HG03060 (cell line): ENCODE data around the gene TP53TG5.
"Not testable (repeated sequence)": the region's sequence is repeated elsewhere in the genome, so short reads cannot be mapped to it uniquely, and the experiment has no call there.

Experiments used
- ATAC-seq: cut with Tn5 transposase; IDR thresholded peaks from one replicate; pipeline ENCODE4 v1.9.1; 2021; ENCODE audit warnings: low read depth, moderate number of reproducible peaks; ENCODE audit not compliant: unreplicated experiment

TP53TG5 gene

DNA sequence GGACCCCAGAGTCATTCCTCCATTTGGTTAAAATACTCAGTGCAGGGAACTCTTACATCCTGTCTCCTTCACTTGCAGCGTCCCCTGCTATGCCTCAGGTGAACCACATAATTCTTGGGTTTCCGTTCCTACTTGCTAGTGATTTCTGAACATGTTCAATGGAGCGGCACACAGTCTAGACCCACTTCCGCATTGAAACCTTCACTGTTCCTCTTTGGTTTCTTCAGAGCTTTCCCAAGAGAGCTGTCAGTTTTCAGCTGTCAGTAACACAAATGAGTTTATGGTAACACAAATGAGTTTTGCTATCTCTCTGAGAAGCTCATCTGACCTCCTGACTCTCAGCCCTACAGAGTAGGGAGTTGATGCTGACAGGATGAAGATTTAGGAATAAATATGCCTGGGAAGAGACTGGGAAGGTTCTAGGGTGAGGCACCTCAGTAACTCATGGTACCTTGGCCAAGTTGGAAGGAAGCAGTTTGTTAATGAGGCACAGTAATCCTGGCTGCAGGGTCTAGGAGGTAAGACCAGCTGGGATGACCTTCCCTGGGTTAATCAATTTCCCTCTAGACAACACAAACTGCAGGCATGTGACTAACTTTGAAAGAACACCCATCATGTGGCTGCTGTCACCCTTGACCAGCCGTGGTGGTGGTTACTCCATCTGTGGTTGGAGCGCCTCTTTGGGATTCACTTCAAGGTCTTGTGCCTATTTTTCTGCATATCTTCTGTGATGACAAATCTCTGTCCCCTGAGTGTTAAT lies 9.7 kb downstream of the TP53TG5 start:
- ATAC-seq: peak; percentile 76

GRCh38 chr20:45367126-45367525 lies 11.0 kb downstream of the TP53TG5 start:
- no peak for ATAC-seq

DNA sequence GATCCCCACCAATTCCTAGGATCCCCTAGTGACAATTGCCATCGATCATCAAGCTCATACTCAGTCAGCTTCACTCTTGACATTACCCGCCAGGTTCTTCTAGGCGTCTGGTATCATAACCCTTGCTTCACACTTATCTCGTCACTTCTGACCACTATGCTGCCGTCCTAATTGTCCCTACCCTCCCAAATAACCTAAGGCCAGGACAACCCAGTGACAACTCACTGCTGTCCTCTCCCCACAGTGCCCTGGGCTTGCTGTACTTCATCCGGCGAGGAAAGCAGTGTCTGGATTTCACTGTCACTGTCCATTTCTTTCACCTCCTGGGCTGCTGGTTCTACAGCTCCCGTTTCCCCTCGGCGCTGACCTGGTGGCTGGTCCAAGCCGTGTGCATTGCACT lies 11.5 kb downstream of the TP53TG5 start:
- ATAC-seq: no peak

GRCh38 chr20:45366192-45366591 lies 11.9 kb downstream of the TP53TG5 start:
- no peak for ATAC-seq

DNA sequence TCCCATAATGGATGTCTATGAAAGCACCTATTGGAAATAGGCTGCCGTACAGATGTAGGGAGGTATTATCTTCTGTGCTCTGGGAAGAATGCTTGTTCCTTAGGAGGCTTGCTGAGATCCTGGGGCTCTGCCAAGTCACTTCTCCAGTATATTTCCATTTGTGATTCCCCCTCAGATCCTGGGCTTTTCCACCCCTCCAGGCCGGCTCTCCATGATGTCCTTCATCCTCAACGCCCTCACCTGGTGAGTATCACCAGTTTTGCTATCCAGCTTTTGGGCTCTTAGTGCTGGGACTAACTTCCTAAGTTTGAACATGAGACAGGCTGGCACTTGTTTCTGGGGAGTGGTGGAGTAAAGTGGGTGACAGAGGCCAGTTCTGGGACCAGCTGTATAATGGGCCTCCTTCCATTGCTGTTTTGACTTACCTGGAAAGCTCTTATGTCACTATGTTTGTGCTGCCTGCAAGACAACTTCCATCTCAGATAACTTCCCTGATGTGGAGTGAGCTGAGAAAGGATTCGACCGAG lies 12.6 kb downstream of the TP53TG5 start:
- no peak for ATAC-seq

DNA sequence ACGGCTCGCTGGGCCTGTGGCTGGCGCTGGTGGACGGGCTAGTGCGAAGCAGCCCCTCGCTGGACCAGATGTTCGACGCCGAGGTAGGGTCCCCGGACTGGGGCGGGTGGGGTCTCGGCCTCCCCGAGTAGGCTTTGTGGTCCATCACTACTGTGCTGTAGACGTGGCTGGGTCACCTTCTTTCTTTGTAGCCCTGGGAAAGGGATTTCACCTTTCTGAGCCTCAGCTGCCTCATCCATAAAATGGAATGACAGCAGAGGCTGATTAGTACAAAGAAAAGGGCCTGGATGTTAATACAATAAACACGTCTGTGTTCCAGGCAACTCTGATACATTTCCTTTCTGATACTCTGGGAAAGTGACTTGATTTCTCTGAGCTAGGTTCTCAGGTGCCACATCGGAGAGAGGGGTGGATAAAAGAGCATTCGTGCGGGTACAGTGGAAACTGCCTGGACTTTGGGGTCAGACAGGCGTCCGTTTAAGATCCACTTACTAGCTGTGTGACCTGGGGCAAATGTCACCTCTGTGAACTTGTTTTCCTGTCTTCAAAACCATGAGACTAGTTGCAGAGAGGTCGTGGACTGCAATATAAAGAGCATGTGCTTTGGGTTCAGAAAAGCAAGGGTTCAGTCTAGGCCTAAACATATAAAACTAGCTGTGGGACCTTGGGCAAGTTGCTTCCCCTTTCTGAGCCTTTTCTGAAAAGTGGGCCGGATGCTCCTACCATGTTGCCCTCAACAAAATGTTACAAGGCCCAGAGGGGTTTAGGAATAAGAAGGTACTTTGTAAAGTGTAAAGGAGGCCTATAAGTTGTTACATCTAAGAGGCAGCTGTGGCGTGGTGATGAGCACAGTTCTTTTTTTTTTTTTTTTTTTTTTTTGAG lies 14.3 kb downstream of the TP53TG5 start:
- no peak for ATAC-seq

DNA sequence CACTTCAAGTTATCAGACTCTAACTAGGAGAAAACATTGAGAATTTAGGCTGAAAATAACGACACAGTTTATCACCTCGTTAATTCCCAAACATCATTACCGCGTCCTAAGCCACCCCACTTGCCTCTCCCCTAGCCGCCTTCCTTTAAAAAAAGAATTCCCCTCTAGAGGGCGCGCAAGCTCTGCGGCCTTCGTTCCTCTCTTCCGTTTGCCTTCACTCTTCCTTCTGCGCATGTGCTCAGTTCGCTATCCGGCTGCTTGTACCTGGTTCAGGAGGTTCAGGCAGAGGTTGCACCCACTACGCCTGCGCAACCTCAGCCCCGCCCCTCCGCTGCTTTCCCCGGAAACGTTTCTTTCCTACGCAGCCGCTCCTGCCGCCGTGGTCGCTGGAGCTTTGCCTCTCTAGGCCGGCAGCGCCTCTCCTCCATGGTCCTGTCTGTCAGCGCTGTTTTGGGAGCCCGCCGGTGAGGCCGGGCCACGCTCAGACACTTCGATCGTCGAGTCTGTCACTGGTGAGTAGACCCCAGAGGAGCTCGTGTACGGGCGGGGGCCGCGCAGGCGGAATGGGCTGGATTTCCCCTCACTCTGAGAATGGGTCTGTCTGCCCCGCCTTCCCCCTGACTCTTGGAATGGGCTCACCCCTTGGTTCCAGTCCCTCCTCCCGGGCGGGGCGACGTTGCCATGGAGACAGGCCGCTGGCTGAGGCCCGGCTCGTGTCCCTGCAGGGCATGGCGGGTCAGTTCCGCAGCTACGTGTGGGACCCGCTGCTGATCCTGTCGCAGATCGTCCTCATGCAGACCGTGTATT lies 15.1 kb downstream of the TP53TG5 start, which contains the start of gene SYS1:
Gene SYS1 (plus strand): TSS at position 353 of the 807 bp plus-strand sequence. CDS start 376 bp downstream, at position 729.
- ATAC-seq: peak; percentile 80

GRCh38 chr20:45361793-45362192 lies 16.3 kb downstream of the TP53TG5 start:
- no peak for ATAC-seq

GRCh38 chr20:45359406-45360148 lies 18.5 kb downstream of the TP53TG5 start:
- ATAC-seq: no peak

DNA sequence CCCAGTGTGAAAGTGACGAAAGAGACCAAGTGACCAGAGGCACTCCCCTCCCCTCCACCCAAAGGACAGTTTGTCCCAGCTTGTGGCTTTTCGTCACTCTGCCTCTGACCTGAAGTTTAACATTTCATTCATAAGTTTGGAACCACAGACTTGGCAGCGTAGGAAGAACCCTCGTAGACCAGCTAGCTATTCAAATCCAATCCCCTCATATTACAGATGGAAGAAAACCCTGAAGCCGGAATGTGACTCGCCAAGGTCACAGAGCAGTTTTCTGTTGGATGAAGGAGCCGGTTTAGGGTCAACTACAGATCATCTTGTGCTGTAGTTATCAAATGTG lies 19.1 kb downstream of the TP53TG5 start:
- ATAC-seq: no peak

DNA sequence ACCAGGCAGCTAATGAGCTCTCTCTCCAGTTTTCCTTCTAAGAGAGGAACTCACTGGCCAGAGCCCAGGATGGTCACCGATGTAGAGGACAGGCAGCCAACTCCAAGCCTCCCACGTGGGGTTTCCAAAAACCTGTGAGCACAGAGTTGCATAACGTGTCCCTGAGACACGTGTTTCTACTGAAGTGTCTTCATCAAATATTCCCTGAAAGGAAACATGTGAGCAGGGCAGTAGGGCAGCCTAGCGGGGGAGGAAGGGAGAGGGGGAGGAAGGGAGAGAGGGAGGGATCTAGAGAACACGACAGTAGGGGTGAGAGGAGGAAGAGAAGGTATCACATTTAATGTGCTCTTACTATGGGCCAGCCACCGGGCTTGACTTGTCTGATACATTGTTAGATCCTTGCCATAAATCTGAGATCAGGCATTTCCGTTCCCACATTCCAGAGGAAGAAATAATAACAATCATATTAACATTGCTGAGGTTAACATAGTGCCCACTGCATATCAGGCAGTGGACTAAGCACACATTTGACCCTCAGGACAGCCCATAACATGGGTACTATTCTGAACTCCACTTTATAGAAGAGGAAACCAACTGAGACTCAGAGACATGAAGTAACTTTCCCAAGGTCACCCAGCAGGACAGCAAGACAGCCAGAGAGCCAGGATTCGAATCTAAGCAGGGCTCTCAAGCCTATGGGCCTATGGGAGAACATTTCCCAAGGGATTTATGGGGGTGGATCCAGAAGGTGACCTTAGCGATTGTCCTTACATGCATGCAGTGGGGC lies 19.6 kb downstream of the TP53TG5 start:
- no peak for ATAC-seq

DNA sequence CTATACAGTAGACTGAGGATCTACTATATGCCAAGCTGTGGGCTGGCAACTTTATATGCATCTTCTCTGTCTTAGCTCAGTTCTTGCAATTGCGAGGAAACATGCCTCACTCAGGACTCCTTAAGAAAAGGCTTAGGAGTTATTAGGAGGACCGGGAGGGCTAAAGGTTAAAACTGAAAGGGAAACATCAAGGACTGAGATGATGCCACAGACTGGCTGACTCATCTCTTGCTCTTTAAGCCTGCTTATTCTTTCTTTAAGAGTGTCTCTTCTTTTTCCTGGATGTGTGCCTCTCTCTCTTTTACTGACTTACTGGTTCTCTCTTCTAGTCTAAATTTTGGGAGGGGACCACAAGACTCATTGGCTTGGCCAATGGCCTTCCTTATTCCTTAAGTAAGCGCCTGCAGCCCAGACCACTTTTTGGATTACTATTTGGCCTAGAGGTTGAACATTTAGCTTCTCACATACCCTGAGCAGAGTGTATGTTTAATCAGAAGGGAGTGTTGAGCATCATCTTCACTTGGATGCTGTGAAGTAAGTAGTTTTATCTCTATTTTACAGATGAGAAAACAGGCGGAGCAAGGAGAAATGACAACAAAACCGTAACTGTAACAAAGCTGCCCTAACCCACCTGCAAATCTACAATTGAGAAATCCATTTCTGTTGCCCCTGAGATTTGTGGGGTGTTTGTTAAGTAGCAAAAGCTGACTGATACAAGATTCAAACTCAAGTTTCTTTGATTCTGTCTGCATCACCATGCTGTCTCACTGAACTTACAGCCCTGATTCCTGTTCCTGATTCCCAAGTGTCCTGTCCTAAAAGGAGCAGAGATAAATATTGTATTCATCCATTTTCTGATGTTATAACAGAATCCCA lies 22.7 kb downstream of the TP53TG5 start:
- no peak for ATAC-seq

GRCh38 chr20:45354423-45355208 lies 23.5 kb downstream of the TP53TG5 start:
- no peak for ATAC-seq

GRCh38 chr20:45353746-45354145 lies 24.4 kb downstream of the TP53TG5 start:
- ATAC-seq: no peak

DNA sequence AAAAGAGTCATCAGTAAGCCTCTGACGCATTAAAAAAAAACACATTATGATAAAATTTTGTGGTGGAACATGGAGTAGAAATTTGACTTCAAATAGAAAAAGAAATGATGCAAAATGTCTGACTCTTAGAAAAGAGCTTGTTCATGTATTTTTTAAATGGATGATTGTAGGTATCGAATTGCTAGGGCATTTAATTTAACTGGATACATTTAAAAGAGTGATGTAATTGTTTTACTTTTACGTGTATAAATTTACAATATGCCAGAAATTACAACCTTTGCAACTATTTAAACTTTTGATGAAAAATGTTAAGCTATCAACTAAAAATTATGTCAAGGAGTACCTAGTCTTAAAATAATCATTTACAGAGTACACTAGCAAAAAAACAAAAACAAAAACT lies 25.4 kb downstream of the TP53TG5 start:
- no peak for ATAC-seq

GRCh38 chr20:45350795-45351194 lies 27.3 kb downstream of the TP53TG5 start:
- ATAC-seq: not testable (repeated sequence)

DNA sequence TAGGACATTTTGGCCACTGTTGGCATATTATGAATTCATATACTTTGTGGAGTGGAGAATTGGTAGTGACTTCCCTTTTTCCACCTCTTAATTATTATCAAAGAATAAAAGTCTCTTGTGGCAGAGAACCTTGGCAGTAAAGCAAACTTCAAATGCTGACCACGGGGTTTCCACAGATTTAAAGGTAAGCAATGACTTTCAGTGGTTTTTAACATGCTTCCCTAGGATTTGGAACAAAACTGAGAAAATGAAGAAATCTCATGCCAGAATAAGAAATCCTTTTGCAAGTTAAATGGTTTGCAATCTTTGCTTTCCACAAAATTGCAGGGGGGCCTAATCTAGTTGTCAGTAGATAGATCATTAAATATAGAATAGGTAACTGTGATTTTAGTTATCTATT lies 27.9 kb downstream of the TP53TG5 start:
- ATAC-seq: no peak
